SU-DHL-6 (cell line): ENCODE data around the gene RAP1GDS1.
"Not testable (repeated sequence)": the region's sequence is repeated elsewhere in the genome, so short reads cannot be mapped to it uniquely, and the experiment has no call there.

Experiments
- H2AFZ ChIP-seq: fragments of 200-600 bp; sonication (generic); 2 replicates; pipeline ENCODE4 v1.6.1; 2014; ENCODE audit warnings: low read depth, mild to moderate bottlenecking, moderate library complexity, mixed read lengths, antibody characterized with exemption, low read length; ENCODE audit not compliant: severe bottlenecking
- H3F3A ChIP-seq: fragments of 200-600 bp; shearing (Covaris generic); 2 replicates; pipeline ENCODE4 v1.6.0; 2016; ENCODE audit warnings: antibody characterized with exemption, mild to moderate bottlenecking; ENCODE audit not compliant: insufficient read depth
- H3K27ac ChIP-seq: fragments of 200-600 bp; sonication (generic); 2 replicates; pipeline ENCODE4 v1.5.1; 2016; ENCODE audit warnings: low read depth, mild to moderate bottlenecking, low read length, moderate library complexity, mixed read lengths
- H3K27me3 ChIP-seq: fragments of 200-600 bp; sonication (generic), shearing (Covaris generic); 2 replicates; pipeline ENCODE4 v1.6.0; 2014; ENCODE audit warnings: mild to moderate bottlenecking, low read length
- H3K36me3 ChIP-seq: fragments of 200-600 bp; sonication (generic); 2 replicates; pipeline ENCODE4 v1.6.1; 2014; ENCODE audit warnings: mild to moderate bottlenecking, low read length, mixed read lengths
- H3K4me2 ChIP-seq: fragments of 300-600, 200-600 bp; shearing (Covaris generic), sonication (generic); 2 replicates; pipeline ENCODE4 v1.6.0; 2014; ENCODE audit warnings: low read length, low read depth, mild to moderate bottlenecking; ENCODE audit not compliant: poor library complexity, severe bottlenecking
- H3K4me3 ChIP-seq: fragments of 200-600 bp; sonication (generic); 2 replicates; pipeline ENCODE4 v1.5.1; 2014; ENCODE audit warnings: antibody characterized with exemption, low read length, mild to moderate bottlenecking, mixed read lengths; ENCODE audit not compliant: insufficient read depth, poor library complexity, severe bottlenecking
- H3K79me2 ChIP-seq: fragments of 200-600 bp; sonication (generic); 2 replicates; pipeline ENCODE4 v1.6.1; 2014; ENCODE audit warnings: mild to moderate bottlenecking, low read length, moderate library complexity; ENCODE audit not compliant: insufficient read depth
- H3K9ac ChIP-seq: fragments of 200-600 bp; sonication (generic); 2 replicates; pipeline ENCODE4 v1.7.0; 2014; ENCODE audit warnings: mild to moderate bottlenecking, low read length
- H3K9me2 ChIP-seq: fragments of 200-600 bp; sonication (generic); replicated peaks from 2 replicates; pipeline ENCODE4 v1.6.1; 2014; ENCODE audit warnings: low read length; ENCODE audit not compliant: insufficient read depth
- H3K9me3 ChIP-seq: fragments of 200-600 bp; sonication (generic); 2 replicates; pipeline ENCODE4 v1.6.1; 2014; ENCODE audit warnings: low read length, mixed read lengths; ENCODE audit not compliant: insufficient read depth
- H4K20me1 ChIP-seq: fragments of 200-600 bp; sonication (generic); 2 replicates; pipeline ENCODE4 v1.6.1; 2014; ENCODE audit warnings: low read depth, mild to moderate bottlenecking, antibody characterized with exemption, low read length, moderate library complexity, mixed read lengths
- CTCF ChIP-seq: fragments of 200-600 bp; sonication (generic); IDR thresholded peaks from one replicate; pipeline ENCODE4 v1.5.1; 2017; ENCODE audit warnings: antibody characterized with exemption, mild to moderate bottlenecking, low read length, moderate library complexity; ENCODE audit not compliant: insufficient read depth, poor library complexity, severe bottlenecking
- EZH2phosphoT487 ChIP-seq: fragments of 200-600 bp; sonication (generic), shearing (Covaris generic); conservative IDR thresholded peaks from 2 replicates; pipeline ENCODE4 v1.6.1; 2018; ENCODE audit warnings: mild to moderate bottlenecking, antibody characterized with exemption, low read length, moderate library complexity, mixed read lengths

Gene RAP1GDS1

DNA sequence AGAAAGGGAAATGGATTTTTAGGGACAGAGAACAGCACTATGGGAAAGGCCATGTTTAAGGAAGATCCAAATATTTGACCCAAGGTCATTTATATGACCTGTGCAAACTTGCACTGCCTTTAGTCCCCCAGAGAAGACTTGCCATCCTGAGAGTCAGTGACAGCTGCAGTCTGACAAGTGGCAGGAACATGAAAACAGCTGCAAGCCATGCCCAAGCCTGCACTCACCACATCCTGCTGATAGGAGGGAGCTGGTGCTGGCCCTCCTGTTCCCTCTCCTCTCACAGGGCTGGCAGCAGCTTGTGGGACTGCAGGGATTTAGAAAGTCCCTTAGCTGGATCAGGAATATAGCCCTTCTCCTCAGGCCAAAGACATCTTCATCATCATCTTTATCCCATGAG lies 187.7 kb downstream of the RAP1GDS1 start:
- H3K27me3 ChIP-seq: no peaks in the 10 kb centered on the region
- TF ChIP-seq CTCF (no peak), EZH2phosphoT487 (no peak)
- no peak overlapping the region for H3K4me2 ChIP-seq

GRCh38 chr4:98452091-98452490 lies 190.9 kb downstream of the RAP1GDS1 start:
- Histone ChIP-seq H3K9me3 (no peaks in the 10 kb centered on the region), H2AFZ (no peak overlapping the region), H3K36me3 (no peaks in the 10 kb centered on the region), H3K9ac (no peak overlapping the region), H3K27me3 (no peaks in the 10 kb centered on the region), H3K4me3 (no peak overlapping the region), H4K20me1 (no peaks in the 10 kb centered on the region), H3K4me2 (no peak overlapping the region), H3K9me2 (no peaks in the 10 kb centered on the region), H3K27ac (no peak overlapping the region), H3F3A (peaks cover 4% of the 10 kb centered on the region; the same call in 1 of the 2 replicates), H3K79me2 (no peaks in the 10 kb centered on the region)
- TF ChIP-seq CTCF: no peak
- no peak for TF ChIP-seq EZH2phosphoT487

More for the DNA sequence above, 187.7 kb downstream of the RAP1GDS1 start:
- peaks cover 11% of the 10 kb centered on the region; the same call in 1 of the 2 replicates for H3F3A ChIP-seq
- no peaks in the 10 kb centered on the region for H3K9me2 ChIP-seq
- no peaks in the 10 kb centered on the region for H4K20me1 ChIP-seq
- H3K79me2 ChIP-seq: no peaks in the 10 kb centered on the region
- no peaks in the 10 kb centered on the region for H3K9me3 ChIP-seq
- H3K27ac ChIP-seq: no peak overlapping the region
- H3K36me3 ChIP-seq: no peaks in the 10 kb centered on the region
- H2AFZ ChIP-seq: no peak overlapping the region
- no peak overlapping the region for H3K4me3 ChIP-seq
- no peak overlapping the region for H3K9ac ChIP-seq

DNA sequence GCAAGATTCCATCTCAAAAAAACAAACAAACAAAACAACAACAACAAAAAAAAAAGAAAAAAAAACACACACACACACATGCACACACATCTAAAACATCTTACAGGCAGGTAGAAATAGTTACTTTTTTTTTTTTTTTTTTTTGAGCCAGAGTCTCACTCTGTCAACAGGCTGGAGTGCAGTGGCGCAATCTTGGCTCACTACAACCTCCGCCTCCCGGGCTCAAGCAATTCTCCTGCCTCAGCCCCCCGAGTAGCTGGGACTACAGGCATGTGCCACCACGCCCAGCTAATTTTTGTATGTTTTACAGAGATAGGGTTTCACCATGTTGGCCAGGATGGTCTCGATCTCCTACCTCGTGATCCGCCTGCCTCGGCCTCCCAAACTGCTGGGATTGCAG lies 196.2 kb downstream of the RAP1GDS1 start:
- not testable (repeated sequence) for H3K4me2 ChIP-seq, H3K27ac ChIP-seq, H3K27me3 ChIP-seq, H4K20me1 ChIP-seq, H3K4me3 ChIP-seq, H3K79me2 ChIP-seq, H3K36me3 ChIP-seq, H3F3A ChIP-seq, H3K9me2 ChIP-seq, H3K9me3 ChIP-seq, H3K9ac ChIP-seq, H2AFZ ChIP-seq

GRCh38 chr4:98461121-98461865 lies 200.1 kb downstream of the RAP1GDS1 start:
- not testable (repeated sequence) for H3K4me3 ChIP-seq, H3K9me2 ChIP-seq, H3K79me2 ChIP-seq, H3K36me3 ChIP-seq, H3K9me3 ChIP-seq, H3K27ac ChIP-seq, H3F3A ChIP-seq, H4K20me1 ChIP-seq, H3K9ac ChIP-seq, H3K4me2 ChIP-seq, H3K27me3 ChIP-seq, H2AFZ ChIP-seq
